Stimulated activated CD4-positive, alpha-beta T cell treated with anti-CD3 and anti-CD28 coated beads, Interleukin-4, amount 100 ng/mL, for 24 hours (primary cell): ENCODE data around the gene PDPK1.
"Not testable (repeated sequence)": the region's sequence is repeated elsewhere in the genome, so short reads cannot be mapped to it uniquely, and the experiment has no call there.

ENCODE experiments used
- DNase-seq: peaks from one replicate; pipeline ENCODE4 v3.0.0-alpha.2; 2020

The PDPK1 gene

DNA sequence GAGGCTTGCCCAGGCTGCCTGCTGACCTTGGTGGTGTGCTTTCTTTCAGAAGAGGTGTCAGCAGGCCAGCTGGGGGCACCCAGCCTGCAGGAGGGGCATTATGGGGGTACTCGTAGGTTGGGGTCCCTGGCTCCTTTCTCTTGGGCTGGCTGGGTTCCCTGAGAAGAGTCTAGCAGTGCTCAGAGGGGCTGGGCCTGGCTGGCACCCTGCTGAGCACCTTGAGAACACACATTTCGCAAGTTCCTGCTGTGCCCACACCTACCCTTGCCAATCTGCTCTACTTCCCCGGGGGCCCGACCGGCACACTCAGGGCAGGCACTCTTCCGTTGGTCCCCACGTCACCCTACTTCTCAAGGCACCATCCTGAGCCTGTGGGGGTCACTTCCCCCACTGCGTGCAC is 11.7 kb upstream of the PDPK1 start:
- no peak for DNase-seq

DNA sequence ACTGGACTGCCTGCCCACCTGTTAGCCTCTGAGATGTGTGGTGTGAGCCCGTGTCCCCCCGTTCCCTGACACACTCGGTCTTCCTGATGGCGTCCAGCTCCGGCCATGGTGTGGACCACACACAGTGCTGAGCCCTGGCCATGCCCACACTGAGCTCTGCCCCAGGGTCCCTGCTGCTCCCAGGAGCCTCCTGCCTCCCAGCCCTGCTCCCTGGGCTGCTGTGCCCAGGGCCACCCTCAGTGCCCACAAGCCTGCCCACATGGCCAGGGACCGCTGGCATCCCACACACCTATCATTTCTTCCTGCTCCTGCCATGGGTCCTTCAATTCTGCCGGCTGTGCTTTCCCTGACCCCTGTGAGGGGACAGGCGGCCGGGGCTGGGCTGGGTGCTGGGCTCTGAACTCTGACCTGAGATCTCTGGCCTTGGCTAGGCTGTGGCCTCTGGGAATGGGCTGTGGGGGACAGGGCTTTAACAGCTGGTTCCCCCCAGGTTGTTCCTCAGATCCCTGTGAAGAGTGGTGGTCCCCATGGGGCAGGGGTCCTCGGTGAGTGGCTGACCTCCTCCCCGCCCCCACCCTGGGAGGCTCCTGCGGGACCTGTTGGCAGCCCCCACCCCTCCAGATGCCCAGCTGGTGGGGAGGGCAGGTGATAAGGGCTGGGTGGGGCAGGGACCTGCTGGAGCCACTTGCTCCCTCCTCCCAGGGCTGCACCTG is 10.6 kb upstream of the PDPK1 start:
- DNase-seq: no peak

DNA sequence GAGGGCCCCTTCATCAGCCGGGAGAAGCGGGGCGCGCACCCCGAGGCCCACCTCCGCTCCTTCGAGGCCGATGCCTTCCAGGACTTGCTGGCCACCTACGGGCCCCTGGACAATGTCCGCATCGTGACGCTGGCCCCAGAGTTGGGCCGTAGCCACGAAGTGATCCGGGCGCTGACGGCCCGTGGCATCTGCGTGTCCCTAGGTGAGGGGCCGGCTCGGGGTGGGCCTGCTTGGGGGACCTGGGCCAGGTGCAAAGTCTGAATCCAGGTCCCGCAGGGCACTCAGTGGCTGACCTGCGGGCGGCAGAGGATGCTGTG is 10.1 kb upstream of the PDPK1 start:
- no peak for DNase-seq

DNA sequence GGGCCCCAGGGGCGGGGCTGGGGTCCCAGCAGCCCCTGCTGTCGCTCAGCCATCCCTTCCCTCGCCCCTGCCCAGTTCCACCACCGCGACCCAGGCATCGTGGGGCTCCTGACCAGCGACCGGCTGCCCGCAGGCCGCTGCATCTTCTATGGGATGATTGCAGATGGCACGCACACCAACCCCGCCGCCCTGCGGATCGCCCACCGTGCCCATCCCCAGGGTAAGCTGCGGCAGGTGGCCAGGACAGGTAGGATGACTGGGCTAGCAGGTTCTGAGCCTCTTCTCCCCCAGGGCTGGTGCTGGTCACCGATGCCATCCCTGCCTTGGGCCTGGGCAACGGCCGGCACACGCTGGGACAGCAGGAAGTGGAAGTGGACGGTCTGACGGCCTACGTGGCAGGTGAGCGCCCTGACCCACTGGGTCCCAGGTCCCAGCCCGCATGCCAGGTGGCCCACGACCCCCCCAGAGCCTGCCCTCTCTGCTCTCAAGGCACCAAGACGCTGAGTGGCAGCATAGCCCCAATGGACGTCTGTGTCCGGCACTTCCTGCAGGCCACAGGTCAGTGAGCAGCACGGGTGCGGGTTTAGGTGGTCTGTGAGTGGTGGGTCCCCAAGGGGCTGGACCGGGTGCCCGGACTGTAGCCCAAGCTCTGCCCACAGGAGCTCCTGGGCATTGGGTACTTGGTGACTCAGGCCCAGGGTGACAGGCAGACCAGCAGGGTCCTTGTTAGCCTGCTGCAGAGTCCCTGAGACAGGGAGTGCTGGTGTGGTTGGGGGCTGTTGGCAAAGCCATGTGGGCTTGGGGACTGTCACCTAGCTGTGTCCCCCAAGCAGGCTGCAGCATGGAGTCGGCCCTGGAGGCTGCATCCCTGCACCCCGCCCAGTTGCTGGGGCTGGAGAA is 9.4 kb upstream of the PDPK1 start:
- no peak for DNase-seq

DNA sequence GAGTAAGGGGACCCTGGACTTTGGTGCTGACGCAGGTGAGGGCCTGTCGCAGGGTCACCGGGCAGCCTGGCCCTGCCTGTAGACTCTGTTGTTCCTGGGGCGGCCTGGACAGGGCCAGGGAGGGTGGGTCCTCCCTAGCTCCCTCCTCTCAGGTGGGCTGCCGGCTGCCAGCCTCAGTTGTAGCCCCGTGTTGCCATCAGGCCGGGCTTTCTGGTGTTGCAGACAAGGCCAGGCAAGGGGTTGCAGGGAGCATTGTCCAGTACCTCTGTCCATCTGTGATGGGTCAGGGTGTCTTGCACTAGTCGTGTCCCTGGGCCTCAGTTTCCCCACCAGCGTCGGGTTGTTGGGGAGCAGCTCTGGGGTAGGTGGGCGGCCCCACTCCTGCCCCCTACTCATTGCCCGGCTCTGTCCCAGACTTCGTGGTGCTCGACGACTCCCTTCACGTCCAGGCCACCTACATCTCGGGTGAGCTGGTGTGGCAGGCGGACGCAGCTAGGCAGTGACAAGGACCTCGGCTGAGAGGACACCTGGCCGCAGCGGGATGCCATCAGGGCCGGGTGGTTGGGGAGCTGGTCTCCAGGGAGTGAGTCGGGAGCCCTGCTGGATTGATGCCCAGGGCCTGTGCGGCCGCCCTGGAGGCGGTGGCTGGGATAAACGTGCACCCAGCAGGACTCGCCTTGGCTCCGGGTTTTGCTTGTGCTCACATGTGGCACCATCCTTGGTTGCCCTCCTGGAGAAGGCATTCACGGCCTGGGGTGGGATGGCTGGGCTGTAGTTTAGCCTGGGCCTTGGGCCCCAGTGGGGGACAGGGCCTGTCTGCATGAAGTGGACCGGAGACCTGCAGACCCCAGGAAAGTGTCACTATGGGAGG is 8.5 kb upstream of the PDPK1 start:
- no peak for DNase-seq

DNA sequence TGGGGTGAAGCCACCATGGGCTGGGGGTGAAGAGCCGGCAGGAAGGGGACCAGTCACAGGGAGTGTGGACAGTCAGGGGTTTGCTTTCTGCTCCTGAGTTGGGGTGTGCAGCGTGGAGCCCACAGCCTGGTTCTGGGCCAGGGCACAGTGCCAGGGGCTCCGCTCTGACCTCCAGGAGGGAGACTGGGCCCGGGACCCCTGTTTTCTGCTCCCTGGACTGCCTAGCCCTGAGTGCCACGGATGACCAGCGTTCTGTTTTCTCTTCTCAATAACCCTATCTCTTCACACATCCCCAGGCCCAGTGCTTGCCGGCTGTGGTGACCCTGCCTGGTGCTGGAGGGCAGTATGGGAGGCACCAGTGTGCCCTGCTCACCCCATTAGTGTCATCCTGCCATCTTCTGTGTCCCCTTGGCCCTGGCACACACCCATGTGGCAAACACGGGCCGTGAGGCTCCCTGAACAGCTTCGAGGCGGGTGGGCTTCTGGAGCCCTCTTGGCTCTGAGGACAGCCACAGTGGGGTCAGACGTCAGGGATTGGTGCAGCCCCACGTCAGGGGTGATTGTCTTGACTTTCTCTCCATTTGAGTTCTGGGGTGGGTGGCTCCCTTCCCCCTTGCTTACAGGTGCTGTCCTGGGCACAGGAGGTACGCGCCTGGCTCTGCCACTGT is 7.7 kb upstream of the PDPK1 start:
- DNase-seq: no peak

DNA sequence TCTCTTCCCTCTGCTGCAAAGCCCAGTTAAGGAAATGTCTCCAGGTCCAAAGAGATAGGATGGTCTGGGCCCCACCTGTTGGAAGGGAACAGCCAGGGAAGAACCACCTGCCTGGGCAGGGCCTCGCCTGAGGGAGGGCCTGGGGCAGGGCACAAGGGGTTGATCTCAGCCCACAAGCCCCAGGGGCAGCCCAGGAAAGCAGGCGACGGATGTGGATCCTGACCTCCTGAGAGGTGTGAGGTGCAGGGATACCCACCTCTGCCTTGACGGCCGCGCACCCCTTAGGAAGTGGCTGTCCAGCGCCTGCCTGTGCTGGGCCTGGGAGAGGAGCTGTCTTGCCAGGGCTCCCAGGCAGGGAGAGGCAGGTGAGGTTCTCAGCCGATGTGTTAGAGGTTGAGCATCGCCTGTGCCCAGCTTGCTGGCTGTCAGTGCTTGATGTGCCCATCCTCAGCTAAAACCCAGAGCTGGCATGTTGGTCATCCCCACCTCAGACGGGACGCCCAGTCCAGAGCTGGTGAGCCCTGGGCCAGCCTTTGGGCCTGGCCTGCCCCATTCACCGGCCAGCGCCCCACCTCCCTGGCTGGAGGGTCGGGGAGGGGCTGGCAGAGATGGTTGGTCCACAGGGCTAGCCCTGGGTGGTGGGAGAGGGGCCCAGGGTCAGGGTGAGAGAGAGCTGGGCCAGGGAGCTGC is 7.0 kb upstream of the PDPK1 start:
- no peak for DNase-seq

DNA sequence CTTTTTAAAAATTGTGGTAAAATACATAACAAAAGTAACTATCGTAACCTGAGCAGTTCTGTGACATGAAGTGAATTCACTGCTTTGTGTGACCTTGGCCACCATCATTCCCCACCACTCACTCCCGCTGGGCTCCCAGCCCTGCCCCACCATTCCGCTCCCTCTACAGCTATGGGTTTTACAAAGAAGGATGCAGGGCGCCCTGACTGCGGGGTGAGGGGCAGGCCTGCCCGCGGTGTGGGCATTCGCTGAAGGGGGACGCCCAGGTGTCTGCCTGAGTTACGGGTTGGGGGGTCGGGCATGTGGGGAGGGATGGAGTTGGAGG is 6.5 kb upstream of the PDPK1 start, which contains the start of gene CEMP1:
Gene CEMP1 (minus strand): TSS at position 38 of the 325 bp plus-strand sequence. CDS start 335 bp downstream, outside the sequence.
- no peak for DNase-seq

DNA sequence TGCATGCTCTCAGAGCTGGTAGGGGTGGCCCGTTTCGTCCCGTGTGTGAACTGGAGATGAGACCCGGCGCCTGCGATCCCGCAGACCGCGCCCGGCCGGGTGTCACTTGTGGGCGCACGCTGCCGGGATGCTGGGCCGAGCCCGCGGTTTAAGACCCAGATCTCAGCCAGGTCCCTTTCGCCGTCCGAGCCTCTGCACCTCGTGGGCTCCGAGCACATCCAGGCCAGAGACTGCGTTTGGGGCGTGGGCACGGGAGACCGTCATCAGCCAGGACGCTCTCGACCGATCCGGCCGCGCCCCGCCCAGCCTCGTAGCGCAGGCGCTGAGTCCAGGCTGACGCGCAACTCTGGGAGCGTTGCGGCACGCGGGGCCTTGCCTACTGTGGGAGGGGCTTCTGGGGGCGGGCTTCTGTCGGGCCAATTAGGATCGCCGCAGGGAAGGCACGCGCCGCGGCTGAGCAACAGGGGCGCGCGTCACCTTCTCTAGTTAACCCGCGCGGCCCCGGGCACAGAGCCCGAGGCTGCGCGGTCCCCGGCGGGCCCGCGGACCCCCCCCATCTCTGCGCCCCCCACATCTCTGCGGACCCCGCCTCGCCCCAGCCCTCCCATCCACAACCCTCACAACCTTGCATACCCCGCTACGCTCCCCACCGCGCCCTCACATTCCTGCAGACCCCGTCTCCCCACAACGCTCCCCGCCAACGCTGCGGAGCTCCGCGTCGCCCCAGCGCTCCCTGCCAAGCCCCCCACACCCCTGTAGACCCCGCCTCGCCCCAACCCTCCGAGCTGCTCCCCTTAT is 5.9 kb upstream of the PDPK1 start:
- DNase-seq: peak; percentile 98

DNA sequence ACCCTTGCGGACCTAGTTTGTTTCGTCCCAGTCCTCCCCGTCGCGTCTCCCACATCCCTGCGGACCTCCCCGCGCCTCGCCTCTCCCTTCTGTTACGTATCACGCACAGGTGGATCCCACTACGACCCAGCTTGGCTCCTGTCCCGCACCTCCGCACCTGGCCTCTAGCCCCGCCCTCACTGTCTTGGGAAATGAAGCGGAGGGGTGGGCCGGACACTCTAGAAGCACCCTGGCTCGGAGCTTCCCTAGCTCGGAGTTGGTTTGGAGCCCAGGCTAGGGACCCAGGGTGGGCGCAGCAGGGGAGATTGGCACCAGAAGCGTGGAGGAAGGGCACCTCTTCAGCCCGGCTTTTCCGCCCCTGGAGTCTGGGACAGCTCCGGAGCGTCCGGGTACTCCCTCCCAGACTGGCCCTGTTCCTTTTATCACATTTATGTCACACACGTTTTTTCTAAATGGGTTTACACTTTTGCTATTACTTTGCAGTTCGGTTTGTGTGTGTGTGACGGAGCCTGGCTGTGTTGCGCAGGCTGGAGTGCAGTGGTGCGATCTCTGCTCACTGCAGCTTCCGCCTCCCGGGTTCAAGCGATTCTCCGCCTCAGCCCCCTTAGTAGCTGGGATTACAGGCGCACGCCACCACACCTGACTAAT is 5.2 kb upstream of the PDPK1 start:
- peak; percentile 63 for DNase-seq

DNA sequence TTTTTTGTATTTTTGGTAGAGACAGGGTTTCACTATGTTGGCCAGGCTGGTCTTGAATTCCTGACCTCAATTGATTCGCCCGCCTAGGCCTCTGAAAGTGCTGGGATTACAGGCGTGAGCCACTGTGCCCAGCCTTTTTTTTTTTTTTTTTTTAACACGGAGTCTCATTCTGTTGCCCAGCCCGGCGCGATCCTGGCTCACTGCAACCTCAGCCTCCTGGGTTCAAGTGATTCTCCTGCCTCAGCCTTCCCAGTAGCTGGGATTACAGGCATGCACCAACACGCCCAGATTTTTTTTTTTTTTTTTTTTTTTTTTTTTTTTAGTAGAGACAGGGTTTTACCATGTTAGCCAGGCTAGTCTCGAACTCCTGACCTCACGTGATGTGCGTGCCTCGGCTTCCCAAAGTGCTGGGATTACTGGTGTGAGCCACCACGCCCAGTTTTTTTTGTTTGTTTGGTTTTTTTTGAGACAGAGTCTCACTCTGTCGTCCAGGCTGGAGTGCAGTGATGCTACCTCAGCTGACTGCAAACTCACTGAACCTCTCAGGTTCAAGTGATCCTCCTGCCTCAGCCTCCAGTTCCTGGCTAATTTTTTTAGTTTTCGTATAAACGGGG is 4.6 kb upstream of the PDPK1 start:
- DNase-seq: not testable (repeated sequence)

DNA sequence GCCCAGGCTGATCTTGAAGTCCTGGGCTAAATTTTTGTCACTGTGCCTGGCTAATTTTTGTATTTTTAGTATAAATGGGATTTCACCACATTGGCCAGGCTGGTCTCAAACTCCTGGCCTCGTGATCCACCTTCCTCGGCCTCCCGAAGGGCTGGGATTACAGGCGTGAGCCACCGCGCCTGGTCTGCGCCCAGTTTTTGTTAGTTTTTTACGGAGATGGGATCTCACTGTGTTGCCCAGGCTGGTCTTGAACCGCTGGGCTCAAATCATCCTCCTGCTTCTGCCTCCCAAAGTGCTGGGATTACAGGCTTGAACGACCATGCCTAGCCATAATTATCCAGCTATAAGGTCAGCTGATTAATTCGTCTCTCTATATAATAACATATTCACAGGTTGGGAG is 3.9 kb upstream of the PDPK1 start:
- no peak for DNase-seq

DNA sequence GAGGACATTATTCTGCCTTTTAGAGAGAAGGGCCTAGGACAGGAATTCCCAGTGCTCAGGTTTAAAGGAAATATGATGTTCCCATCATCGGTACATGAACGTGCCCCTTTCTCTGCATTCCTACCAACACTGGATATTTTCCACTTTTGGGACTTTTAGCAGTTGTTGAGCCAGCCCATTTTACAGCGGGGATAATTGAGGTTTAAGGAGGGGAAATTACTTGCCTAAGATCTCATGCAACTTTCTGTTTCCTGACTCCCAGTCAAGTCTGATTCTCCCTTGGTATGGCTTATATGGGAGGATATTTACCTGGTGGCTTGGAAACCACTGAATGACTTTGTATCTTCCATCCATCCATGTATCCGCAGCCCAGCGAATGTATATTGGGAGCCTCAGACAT is 3.5 kb upstream of the PDPK1 start:
- not testable (repeated sequence) for DNase-seq

DNA sequence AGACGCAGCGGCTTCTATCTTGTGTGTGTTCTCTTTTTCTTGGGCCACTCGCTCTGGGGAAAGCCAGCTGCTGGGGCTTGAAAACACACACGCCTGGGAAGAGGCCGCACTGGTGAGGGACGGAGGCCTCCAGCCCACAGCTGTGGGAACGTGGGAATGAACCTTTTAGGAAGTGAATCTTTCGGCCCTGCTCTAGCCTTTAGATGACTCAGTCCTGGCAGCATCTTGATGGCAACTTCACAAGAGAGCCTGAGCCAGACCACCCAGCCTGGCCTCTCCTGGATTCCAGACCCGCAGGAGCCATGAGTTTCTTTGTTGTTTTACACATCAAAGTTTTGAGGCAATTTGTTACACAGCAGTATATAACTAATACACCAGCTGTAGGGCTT is 2.2 kb upstream of the PDPK1 start:
- no peak for DNase-seq

DNA sequence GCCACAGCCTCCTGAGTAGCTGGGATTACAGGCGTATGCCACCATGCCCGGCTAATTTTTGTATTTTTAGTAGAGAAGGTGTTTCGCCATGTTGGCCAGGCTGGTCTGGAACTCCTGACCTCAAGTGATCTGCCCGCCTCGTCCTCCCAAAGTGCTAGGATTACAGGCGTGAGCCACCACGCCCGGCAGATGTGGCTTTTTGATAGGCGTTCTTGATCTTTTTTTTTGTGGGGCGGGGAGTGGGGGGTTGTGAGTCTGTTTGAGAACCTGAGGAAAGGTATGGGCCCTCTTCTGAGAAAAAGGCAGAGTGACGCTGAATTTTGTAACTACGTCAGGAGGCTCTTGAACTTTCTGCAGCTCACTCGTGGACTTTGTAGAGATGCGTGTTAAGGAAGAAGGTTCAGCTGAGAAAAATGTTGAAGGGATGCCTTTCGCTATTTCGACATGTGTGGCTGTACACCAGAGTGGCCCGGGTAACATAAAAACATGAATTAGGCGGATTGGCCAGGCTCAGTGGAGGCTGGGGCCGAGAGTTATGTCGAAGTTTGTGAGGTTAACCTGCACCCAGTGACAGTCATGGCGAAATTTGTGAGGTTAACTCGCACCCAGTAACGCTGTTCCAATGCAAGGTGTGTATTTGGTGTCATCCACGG is 1.5 kb downstream of the PDPK1 start:
- not testable (repeated sequence) for DNase-seq

DNA sequence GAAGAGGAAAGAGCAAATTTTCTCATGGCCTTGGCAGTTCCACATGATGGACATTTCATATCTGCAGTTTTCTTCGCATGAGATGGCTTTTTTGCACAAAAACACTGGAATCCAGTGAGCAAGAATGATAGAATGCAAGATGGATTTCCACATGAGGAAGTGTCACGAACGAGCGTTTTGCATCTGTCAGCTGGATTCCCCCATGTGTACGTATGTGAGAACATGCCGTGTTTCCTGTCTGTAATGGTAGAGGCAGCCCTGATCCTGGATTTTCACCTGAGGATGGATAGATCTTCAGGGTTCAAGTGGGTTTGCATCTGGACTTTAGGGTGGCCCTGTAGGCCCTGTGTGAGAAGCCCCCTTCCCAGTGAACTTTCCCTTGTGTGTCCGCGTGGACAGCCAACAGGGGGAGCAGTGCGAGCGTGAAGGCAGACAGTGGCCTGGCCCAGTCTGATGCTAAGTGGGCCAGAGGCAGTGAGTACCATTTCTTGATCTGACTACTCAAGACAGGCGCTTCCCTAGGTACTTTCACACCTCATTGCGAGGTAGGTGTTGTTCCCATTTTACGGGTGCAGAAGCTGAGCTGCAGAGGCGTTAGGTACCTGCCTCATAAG is 2.1 kb downstream of the PDPK1 start:
- peak; percentile 51 for DNase-seq

DNA sequence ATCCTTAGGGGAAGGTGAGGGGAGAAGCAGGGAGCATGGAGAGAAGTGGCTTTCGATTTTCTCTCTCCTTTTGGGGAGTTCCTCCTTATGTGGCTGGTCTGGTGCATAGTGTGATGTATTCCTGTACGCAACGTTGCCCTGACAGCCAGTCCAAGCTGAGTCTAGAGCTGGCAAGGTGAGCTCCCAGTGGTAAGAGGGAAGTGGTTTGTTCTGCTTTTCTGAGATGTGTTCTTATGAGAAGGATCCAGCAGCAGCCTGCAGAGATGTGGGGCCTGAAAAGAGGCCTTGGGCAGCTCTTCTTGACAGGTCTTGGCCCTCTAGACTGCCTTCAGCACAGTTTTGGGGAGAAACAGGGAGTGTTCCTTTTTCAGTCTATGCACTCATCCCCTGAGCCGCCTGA is 3.1 kb downstream of the PDPK1 start:
- DNase-seq: not testable (repeated sequence)

DNA sequence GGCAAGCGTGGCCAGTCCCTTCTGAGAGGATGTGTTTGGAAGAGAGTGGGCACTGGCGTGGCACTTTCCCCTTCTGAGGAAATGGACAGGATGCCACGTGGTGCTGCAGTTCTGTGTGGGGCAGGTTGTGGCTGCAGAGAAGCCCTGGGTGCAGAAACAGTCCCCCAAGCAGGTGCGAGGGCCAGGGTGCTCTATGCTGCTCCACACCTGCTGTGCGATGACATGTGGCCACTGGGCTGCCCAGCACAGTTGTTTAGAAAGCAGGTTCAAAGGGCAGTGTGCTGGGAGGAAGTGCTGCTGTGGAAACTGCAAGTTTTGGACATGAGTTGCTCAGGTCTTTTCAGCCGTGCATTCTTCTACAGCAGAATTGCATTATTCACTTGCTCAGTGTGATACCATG is 3.6 kb downstream of the PDPK1 start:
- not testable (repeated sequence) for DNase-seq

DNA sequence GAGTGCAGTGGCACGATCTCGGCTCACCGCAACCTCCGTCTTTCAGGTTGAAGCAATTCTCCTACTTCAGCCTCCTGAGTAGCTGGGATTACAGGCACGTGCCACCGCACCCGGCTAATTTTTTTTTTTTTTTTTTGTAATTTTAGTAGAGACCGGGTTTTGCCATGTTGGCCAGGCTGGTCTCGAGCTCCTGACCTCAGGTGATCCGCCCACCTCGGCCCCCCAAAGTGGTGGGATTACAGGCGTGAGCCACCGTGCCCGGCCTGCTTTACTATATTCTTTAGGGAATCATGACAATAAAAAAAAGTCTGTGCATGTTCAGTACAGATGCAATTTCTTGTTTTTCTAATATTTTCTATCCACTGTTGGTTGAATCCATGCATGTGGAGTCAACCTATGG is 6.0 kb downstream of the PDPK1 start:
- DNase-seq: not testable (repeated sequence)
